ENCODE data around the gene TRERF1.

DNA sequence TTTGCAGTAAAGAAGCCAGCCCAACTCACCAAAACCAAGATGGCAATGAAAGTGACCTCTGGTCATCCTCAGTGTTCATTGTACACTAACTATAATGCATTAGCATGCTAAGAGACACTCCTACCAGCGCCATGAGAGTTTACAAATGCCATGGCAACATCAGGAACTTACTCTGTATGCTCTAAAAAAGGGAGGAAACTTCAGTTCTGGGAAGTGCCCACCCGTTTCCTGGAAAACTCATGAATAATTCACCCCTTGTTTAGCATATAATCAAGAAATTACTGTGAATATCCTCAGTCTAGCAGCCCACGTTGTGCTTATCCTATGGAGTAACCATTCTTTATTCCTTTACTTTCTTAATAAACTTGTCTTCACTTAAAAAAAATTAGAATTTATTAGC lies 19.4 kb upstream of the TRERF1 start:
- TF ChIP-seq, protein P1, sequence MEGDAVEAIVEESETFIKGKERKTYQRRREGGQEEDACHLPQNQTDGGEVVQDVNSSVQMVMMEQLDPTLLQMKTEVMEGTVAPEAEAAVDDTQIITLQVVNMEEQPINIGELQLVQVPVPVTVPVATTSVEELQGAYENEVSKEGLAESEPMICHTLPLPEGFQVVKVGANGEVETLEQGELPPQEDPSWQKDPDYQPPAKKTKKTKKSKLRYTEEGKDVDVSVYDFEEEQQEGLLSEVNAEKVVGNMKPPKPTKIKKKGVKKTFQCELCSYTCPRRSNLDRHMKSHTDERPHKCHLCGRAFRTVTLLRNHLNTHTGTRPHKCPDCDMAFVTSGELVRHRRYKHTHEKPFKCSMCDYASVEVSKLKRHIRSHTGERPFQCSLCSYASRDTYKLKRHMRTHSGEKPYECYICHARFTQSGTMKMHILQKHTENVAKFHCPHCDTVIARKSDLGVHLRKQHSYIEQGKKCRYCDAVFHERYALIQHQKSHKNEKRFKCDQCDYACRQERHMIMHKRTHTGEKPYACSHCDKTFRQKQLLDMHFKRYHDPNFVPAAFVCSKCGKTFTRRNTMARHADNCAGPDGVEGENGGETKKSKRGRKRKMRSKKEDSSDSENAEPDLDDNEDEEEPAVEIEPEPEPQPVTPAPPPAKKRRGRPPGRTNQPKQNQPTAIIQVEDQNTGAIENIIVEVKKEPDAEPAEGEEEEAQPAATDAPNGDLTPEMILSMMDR (IDR thresholded peaks at IDR 0.05), result no peak
- TF ChIP-seq POLR2A (IDR thresholded peaks at IDR 0.05) (no peak), EP300 (IDR thresholded peaks at IDR 0.05) (no peak)
